Vagina (tissue), 2 donors: ENCODE results near the gene LNX2. TPM values are rescaled to one million over a fixed set of nuclear protein-coding genes. Genes with fewer than 3 reads are reported as not detected.

Experiments used
- DNase-seq, 2 donors: peaks; one replicate each; pipeline ENCODE4 v3.0.0-alpha.2; 2017; ENCODE audit errors: extremely low spot score in 2 of 2
- H3K27ac ChIP-seq: fragments of 200-600 bp; sonication (generic); one replicate; pipeline ENCODE4 v1.5.1; 2019
- H3K27me3 ChIP-seq: fragments of 200-600 bp; sonication (generic); one replicate; pipeline ENCODE4 v1.5.1; 2019
- H3K36me3 ChIP-seq, 2 donors: fragments of 200-600 bp; sonication (generic); one replicate each; pipeline ENCODE4 v1.5.1; 2017 to 2019
- H3K4me1 ChIP-seq: fragments of 200-600 bp; sonication (generic); one replicate; pipeline ENCODE4 v1.5.1; 2019
- H3K4me3 ChIP-seq, 2 donors: fragments of 200-600 bp; sonication (generic); 1 replicate in 1 of 2; 2 replicates in 1 of 2; pipeline ENCODE4 v1.5.1; 2016 to 2019
- H3K9me3 ChIP-seq: fragments of 200-600 bp; sonication (generic); one replicate; pipeline ENCODE4 v1.5.1; 2019
- CTCF ChIP-seq, 3 experiments: fragments of 450-650 bp in 2 of 3; fragments of 200-600 bp in 1 of 3; sonication (generic) in 1 of 3; IDR thresholded peaks; one replicate each; pipeline ENCODE4 v1.5.1; 2017 to 2019; ENCODE audit warnings: antibody characterized with exemption in 3 of 3, mild to moderate bottlenecking in 2 of 3, moderate library complexity in 2 of 3
- POLR2A ChIP-seq, 2 donors: fragments of 450-650 bp; IDR thresholded peaks; one replicate each; pipeline ENCODE4 v1.6.1; 2017; ENCODE audit warnings: antibody characterized with exemption in 2 of 2, mild to moderate bottlenecking in 2 of 2, moderate library complexity in 2 of 2
- POLR2AphosphoS5 ChIP-seq, 2 donors: sonication (generic); formaldehyde crosslinking; IDR thresholded peaks; one replicate each; pipeline ENCODE4 v1.9.0; 2017; ENCODE audit warnings: antibody characterized with exemption in 2 of 2, mild to moderate bottlenecking in 2 of 2, low read depth in 1 of 2; ENCODE audit not compliant: insufficient read depth in 1 of 2
- intact Hi-C: fragments of 100-400 bp; cut with DNase I; formaldehyde crosslinking; loops from one replicate; pipeline ENCODE4 v1.15.1; 2023
- total RNA-seq: library from RNA; depleted of rRNA; stranded (reverse); fragments of >200 nt; gene quantifications from one replicate; pipeline ENCODE4 v1.2.3, GENCODE V29; 2016

Gene LNX2
- total RNA-seq, 1 donor from 2014 or later = 12.0 TPM

GRCh38 chr13:27665333-27665732 lies 45.0 kb upstream of the LNX2 start:
- no peak overlapping the region for H3K27ac ChIP-seq

GRCh38 chr13:27663947-27664346 lies 43.6 kb upstream of the LNX2 start:
- H3K9me3 ChIP-seq = no peaks in the 10 kb centered on the region
- peaks cover 6% of the 10 kb centered on the region for H3K4me1 ChIP-seq
- H3K4me3 ChIP-seq = no peak overlapping the region
- H3K27me3 ChIP-seq = no peaks in the 10 kb centered on the region
- H3K27ac ChIP-seq = no peak overlapping the region
- intact Hi-C loops = no loop called here
- H3K36me3 ChIP-seq = peaks cover 0 to 20% of the 10 kb centered on the region in 2 donors
- no peak for DNase-seq
- no peak for TF ChIP-seq POLR2AphosphoS5 (IDR thresholded peaks at IDR 0.05; ENCODE audit: insufficient read depth in 1 of 2, low read depth in 1 of 2)
- TF ChIP-seq POLR2A (IDR thresholded peaks at IDR 0.05) = no peak
- TF ChIP-seq CTCF (IDR thresholded peaks at IDR 0.05) = no peak

More at GRCh38 chr13:27665333-27665732, 45.0 kb upstream of the LNX2 start:
- H3K4me1 ChIP-seq = no peaks in the 10 kb centered on the region
- H3K36me3 ChIP-seq = peaks cover 0 to 20% of the 10 kb centered on the region in 2 donors
- intact Hi-C loops = no loop called here
- TF ChIP-seq CTCF (IDR thresholded peaks at IDR 0.05) = no peak
- TF ChIP-seq POLR2AphosphoS5 (IDR thresholded peaks at IDR 0.05; ENCODE audit: insufficient read depth in 1 of 2, low read depth in 1 of 2) = no peak
- TF ChIP-seq POLR2A (IDR thresholded peaks at IDR 0.05) = no peak
- H3K27me3 ChIP-seq = no peaks in the 10 kb centered on the region
- no peak overlapping the region for H3K4me3 ChIP-seq
- no peak for DNase-seq
- H3K9me3 ChIP-seq = no peaks in the 10 kb centered on the region

GRCh38 chr13:27662738-27663470 lies 42.6 kb upstream of the LNX2 start:
- peaks cover 17% of the 10 kb centered on the region for H3K4me1 ChIP-seq
- intact Hi-C loops = no loop called here
- TF ChIP-seq POLR2AphosphoS5 (IDR thresholded peaks at IDR 0.05; ENCODE audit: insufficient read depth in 1 of 2, low read depth in 1 of 2) = no peak
- TF ChIP-seq CTCF (IDR thresholded peaks at IDR 0.05) = no peak
- TF ChIP-seq POLR2A (IDR thresholded peaks at IDR 0.05) = no peak
- peaks cover 0 to 20% of the 10 kb centered on the region in 2 donors for H3K36me3 ChIP-seq
- H3K4me3 ChIP-seq = no peak overlapping the region
- no peaks in the 10 kb centered on the region for H3K27me3 ChIP-seq
- H3K9me3 ChIP-seq = no peaks in the 10 kb centered on the region
- no peak overlapping the region for H3K27ac ChIP-seq
- no peak for DNase-seq

GRCh38 chr13:27661017-27661416 lies 40.7 kb upstream of the LNX2 start:
- intact Hi-C loops = no loop called here
- peaks cover 28% of the 10 kb centered on the region for H3K4me1 ChIP-seq

More at GRCh38 chr13:27661017-27661416, 40.7 kb upstream of the LNX2 start:
- Histone ChIP-seq H3K36me3 (peaks cover 0 to 11% of the 10 kb centered on the region in 2 donors), H3K9me3 (no peaks in the 10 kb centered on the region), H3K27me3 (no peaks in the 10 kb centered on the region), H3K4me3 (no peak overlapping the region), H3K27ac (no peak overlapping the region)
- DNase-seq = no peak
- no peak for TF ChIP-seq POLR2A (IDR thresholded peaks at IDR 0.05)
- TF ChIP-seq CTCF (IDR thresholded peaks at IDR 0.05) = no peak
- TF ChIP-seq POLR2AphosphoS5 (IDR thresholded peaks at IDR 0.05; ENCODE audit: insufficient read depth in 1 of 2, low read depth in 1 of 2) = no peak
